ENCODE measurements around the gene SUGCT. TPM values are rescaled to one million over a fixed set of nuclear protein-coding genes. Genes with fewer than 3 reads are reported as not detected.
"Not testable (repeated sequence)": the region's sequence is repeated elsewhere in the genome, so short reads cannot be mapped to it uniquely, and the experiment has no call there.

The SUGCT gene
- total RNA-seq, 2 experiments from 2014 or later = 0.44 to 0.57 TPM

- POLR2A ChIA-PET = no interaction called here
- H3K9me3 Mint-ChIP-seq = no peaks in the 10 kb centered on the region
- no peaks in the 10 kb centered on the region for H3K36me3 Mint-ChIP-seq
Observed at GRCh38 chr7:40148671-40149070, 13.9 kb downstream of the SUGCT start.

DNA sequence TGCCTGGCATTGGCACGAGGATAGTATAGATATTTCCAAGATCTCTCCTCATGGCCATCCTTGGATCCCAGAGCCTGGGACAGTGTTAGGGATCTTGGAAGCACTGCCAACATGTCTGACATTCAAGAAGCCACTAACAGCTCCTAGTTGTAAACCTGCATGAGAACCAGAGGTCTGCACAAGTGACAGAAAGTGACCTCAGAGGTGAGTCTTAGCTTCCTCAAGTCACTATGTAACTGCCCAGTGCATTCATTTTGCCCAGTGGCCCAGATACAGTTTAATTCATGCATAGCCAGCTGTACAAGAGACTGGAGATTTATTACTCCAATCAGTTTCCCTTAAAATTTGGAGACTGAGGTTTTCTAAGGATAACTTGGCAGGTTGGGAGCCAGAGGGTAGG lies 16.7 kb downstream of the SUGCT start:
- Mint-ChIP-seq H3K4me1 (peaks cover 3% of the 10 kb centered on the region), H3K4me3 (no peak overlapping the region), H3K27me3 (no peaks in the 10 kb centered on the region), H3K9me3 (no peaks in the 10 kb centered on the region), H3K36me3 (no peaks in the 10 kb centered on the region), H3K27ac (no peak overlapping the region)
- DNase-seq (no peak), ATAC-seq (ENCODE audit: low read depth) (no peak)
- POLR2A ChIA-PET = no interaction called here

More at GRCh38 chr7:40148671-40149070, 13.9 kb downstream of the SUGCT start:
- H3K4me1 Mint-ChIP-seq = peaks cover 3% of the 10 kb centered on the region
- DNase-seq = no peak
- H3K27ac Mint-ChIP-seq = no peak overlapping the region
- ATAC-seq (ENCODE audit: low read depth) = no peak
- H3K4me3 Mint-ChIP-seq = no peak overlapping the region
- peaks cover under 1% of the 10 kb centered on the region for H3K27me3 Mint-ChIP-seq

DNA sequence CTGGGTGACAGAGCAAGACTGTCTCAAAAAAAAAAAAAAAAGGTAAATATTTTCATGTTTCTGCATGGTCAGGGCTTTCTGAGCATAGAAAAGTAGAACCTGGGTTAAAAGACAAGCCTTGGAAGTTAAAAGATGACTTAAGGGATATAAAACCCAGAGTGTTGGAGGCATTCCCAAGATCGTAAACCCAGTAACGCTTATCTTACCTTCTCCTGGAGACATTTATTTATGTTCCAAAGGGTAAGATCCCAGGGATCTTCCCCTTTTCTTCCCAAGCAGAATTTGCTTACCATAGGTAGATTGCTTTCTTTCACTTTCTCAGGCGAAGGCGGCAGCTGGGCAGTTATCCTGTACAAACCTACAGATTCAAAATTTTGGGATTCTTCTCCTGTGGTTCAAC lies 22.2 kb downstream of the SUGCT start:
- H3K36me3 Mint-ChIP-seq = no peaks in the 10 kb centered on the region
- no peaks in the 10 kb centered on the region for H3K9me3 Mint-ChIP-seq
- no peak for ATAC-seq (ENCODE audit: low read depth)
- H3K4me3 Mint-ChIP-seq = no peak overlapping the region
- DNase-seq = no peak
- POLR2A ChIA-PET = no interaction called here
- no peaks in the 10 kb centered on the region for H3K4me1 Mint-ChIP-seq
- H3K27ac Mint-ChIP-seq = no peak overlapping the region
- no peaks in the 10 kb centered on the region for H3K27me3 Mint-ChIP-seq

DNA sequence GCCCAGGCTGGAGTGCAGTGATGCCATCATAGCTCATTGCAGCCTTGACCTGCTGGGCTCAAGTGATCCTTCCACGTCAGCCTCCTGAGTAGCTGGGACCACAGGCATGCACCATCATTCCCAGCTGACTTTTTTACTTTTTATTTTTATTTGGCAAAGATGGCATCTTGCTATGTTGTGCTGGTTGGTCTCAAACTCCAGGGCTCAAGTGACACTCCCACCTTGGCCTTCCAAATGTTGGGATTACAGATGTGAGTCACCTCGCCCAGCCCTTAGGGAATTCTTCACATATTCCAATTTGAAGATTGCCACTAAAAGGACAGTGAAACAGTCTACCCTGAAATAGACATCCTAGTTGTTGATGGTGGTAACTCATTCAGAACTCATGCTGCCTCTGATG lies 27.7 kb downstream of the SUGCT start:
- H3K36me3 Mint-ChIP-seq = no peaks in the 10 kb centered on the region
- no peak for DNase-seq
- H3K4me1 Mint-ChIP-seq = no peaks in the 10 kb centered on the region
- H3K4me3 Mint-ChIP-seq = no peak overlapping the region
- no peaks in the 10 kb centered on the region for H3K27me3 Mint-ChIP-seq
- no peak overlapping the region for H3K27ac Mint-ChIP-seq
- ATAC-seq (ENCODE audit: low read depth) = no peak
- POLR2A ChIA-PET = no interaction called here
- H3K9me3 Mint-ChIP-seq = no peaks in the 10 kb centered on the region

DNA sequence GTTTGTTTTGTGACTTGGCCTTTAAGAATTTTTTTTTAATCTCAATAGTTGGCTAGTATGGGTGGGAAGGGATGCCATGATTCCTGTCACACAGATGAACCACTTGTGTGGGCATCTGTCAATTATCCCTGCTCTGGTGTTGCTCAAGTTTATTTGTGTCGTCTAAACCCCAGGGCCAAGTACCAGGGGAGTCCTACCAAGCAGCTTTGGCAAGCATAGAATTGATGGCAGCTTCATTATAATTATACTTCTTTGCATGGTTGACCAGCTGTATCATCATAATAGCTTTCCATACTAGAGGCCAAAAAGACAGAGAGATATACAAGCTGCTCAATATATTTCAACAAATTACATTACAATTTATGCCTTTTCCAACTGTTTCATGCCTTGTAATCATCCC lies 30.4 kb downstream of the SUGCT start:
- Mint-ChIP-seq H3K36me3 (no peaks in the 10 kb centered on the region), H3K4me1 (no peaks in the 10 kb centered on the region), H3K27me3 (no peaks in the 10 kb centered on the region), H3K4me3 (no peak overlapping the region), H3K27ac (no peak overlapping the region), H3K9me3 (no peaks in the 10 kb centered on the region)
- POLR2A ChIA-PET = no interaction called here
- ATAC-seq (ENCODE audit: low read depth) (no peak), DNase-seq (no peak)

- no peak for ATAC-seq (ENCODE audit: low read depth)
- no peak overlapping the region for H3K27ac Mint-ChIP-seq
- POLR2A ChIA-PET = no interaction called here
- H3K9me3 Mint-ChIP-seq = no peaks in the 10 kb centered on the region
- no peak overlapping the region for H3K4me3 Mint-ChIP-seq
- no peaks in the 10 kb centered on the region for H3K36me3 Mint-ChIP-seq
- no peak for DNase-seq
- H3K27me3 Mint-ChIP-seq = no peaks in the 10 kb centered on the region
- no peaks in the 10 kb centered on the region for H3K4me1 Mint-ChIP-seq
Observed at GRCh38 chr7:40167291-40167690, 32.5 kb downstream of the SUGCT start.

- H3K4me3 Mint-ChIP-seq; H3K27me3 Mint-ChIP-seq; ATAC-seq (ENCODE audit: low read depth); H3K27ac Mint-ChIP-seq; H3K4me1 Mint-ChIP-seq; DNase-seq; POLR2A ChIA-PET; H3K9me3 Mint-ChIP-seq; H3K36me3 Mint-ChIP-seq: not testable (repeated sequence)
Observed at GRCh38 chr7:40168266-40168665, 33.5 kb downstream of the SUGCT start.

- H3K4me3 Mint-ChIP-seq; POLR2A ChIA-PET; H3K9me3 Mint-ChIP-seq; H3K4me1 Mint-ChIP-seq; H3K36me3 Mint-ChIP-seq; H3K27ac Mint-ChIP-seq; ATAC-seq (ENCODE audit: low read depth); DNase-seq; H3K27me3 Mint-ChIP-seq: not testable (repeated sequence)
Observed at GRCh38 chr7:40173121-40173520, 38.3 kb downstream of the SUGCT start.

DNA sequence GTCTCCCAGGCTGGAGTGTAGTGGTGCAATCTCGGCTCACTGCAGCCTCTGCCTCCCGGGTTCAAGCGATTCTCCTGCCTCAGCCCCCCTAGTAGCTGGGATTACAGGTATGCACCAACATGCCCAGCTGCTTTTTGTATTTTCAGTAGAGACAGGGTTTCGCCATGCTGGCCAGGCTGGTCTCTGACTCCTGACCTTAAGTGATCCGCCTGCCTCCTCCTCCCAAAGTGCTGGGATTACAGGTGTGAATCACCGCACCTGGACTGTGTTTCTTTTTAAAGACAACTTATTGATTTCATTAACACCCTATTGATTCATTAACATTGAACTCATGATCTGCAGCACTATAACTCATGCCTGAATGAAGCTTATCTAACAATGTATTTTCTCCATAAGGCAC lies 40.5 kb downstream of the SUGCT start:
- H3K27me3 Mint-ChIP-seq; H3K4me3 Mint-ChIP-seq; DNase-seq; H3K27ac Mint-ChIP-seq; H3K9me3 Mint-ChIP-seq; H3K4me1 Mint-ChIP-seq; H3K36me3 Mint-ChIP-seq; POLR2A ChIA-PET; ATAC-seq (ENCODE audit: low read depth): not testable (repeated sequence)

DNA sequence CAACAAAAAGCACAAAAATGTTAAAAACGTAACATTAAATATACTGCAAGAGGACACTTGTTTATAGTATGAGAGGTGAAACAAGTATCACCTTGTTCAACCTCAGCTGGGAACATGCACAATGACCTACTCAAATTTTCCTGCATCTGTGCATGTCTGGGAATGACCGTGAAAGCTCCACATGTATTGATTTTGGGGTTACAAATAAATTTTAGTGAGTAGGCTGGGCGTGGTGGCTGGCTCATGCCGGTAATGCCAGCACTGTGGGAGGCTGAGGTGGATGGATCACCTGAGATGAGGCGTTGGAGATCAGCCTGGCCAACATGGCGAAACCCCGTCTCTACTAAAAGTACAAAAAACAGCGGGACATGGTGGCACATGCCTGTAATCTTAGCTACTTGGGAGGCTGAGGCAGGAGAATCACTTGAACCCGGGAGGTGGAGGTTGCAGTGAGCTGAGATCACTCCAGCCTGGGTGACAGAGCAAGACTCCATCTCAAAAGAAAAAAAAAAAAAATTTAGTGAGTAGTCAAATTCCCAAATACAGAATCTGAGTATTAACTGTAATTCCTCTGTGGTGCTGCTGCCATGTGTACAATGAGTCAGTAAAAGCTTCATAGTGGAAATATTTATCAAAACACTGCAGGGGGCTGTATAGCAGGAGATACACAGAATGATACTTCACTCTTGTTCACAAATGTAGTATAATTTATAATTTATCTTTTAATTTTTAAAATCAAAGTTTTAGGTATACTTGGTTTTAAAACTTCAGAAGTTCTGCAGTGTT lies 41.1 kb downstream of the SUGCT start:
- Mint-ChIP-seq H3K4me1 (no peaks in the 10 kb centered on the region), H3K27ac (no peak overlapping the region), H3K36me3 (no peaks in the 10 kb centered on the region), H3K27me3 (no peaks in the 10 kb centered on the region), H3K4me3 (no peak overlapping the region), H3K9me3 (no peaks in the 10 kb centered on the region)
- ATAC-seq (ENCODE audit: low read depth) (no peak), DNase-seq (no peak)
- POLR2A ChIA-PET = no interaction called here

DNA sequence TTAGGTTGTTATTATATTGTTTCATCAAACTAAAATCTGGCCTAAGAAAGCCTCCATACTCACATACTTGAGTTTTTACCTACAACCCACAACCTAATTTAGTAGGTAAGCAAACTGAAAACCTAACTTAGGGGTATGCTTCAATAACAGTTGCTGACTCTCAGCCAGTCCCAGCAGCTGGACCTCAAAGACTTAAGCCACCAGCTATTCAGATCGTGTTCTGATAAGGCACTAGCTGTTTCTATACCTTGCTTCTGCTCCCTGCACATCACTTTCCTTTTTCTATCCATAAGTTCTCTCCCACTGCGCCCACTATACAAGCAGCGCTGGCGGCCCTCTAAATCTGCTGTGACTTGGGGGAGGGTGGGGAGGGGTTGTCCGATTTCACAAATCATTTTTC lies 42.3 kb downstream of the SUGCT start:
- no peaks in the 10 kb centered on the region for H3K36me3 Mint-ChIP-seq
- H3K27me3 Mint-ChIP-seq = no peaks in the 10 kb centered on the region
- no peaks in the 10 kb centered on the region for H3K9me3 Mint-ChIP-seq
- no peak for ATAC-seq (ENCODE audit: low read depth)
- H3K27ac Mint-ChIP-seq = no peak overlapping the region
- no peak for DNase-seq
- H3K4me3 Mint-ChIP-seq = no peak overlapping the region
- POLR2A ChIA-PET = no interaction called here
- H3K4me1 Mint-ChIP-seq = no peaks in the 10 kb centered on the region

DNA sequence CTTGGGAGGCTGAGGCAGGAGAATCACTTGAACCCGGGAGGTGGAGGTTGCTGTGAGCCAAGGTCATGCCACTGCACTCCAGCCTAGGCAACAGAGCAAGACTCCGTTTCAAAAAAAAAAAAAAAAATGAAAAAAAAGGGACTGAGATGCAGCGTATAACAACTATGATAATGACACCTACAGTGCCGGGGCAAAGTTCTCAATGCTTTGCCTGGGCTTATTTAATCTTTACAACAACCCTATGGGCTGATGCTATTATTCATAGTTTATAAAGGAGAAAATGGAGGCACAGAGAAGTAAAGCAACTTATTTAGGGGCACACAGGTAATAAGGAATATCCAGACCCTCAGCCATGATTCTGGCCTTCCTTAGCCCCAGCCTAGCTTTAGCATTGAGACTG lies 47.6 kb downstream of the SUGCT start:
- no peak overlapping the region for H3K27ac Mint-ChIP-seq
- H3K4me3 Mint-ChIP-seq = no peak overlapping the region
- no peak for ATAC-seq (ENCODE audit: low read depth)
- POLR2A ChIA-PET = no interaction called here
- no peak for DNase-seq
- H3K9me3 Mint-ChIP-seq = no peaks in the 10 kb centered on the region
- H3K4me1 Mint-ChIP-seq = no peaks in the 10 kb centered on the region
- no peaks in the 10 kb centered on the region for H3K36me3 Mint-ChIP-seq
- no peaks in the 10 kb centered on the region for H3K27me3 Mint-ChIP-seq

DNA sequence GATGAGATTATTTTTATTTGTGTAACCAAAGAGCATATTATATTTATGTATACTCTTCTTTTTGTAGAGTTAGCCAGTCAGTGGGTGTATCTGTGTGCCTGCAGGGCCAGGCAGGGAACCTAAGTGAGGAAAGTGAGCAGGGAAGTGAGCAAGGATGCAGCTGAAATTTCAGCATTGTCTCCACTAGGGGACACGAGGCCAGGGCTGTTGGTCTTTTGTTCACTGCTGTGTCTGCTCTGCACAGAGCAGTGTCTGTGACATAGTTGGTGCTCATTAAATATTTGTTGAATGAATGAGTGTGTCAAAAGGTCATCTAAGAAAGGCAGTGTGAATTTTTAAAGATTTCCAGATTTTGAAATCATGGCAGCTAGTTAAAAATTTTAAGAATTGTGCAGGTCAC lies 51.8 kb downstream of the SUGCT start:
- H3K4me3 Mint-ChIP-seq = no peak overlapping the region
- H3K27ac Mint-ChIP-seq = no peak overlapping the region
- ATAC-seq (ENCODE audit: low read depth) (no peak), DNase-seq (no peak)
- no peaks in the 10 kb centered on the region for H3K27me3 Mint-ChIP-seq
- H3K36me3 Mint-ChIP-seq = no peaks in the 10 kb centered on the region
- H3K9me3 Mint-ChIP-seq = no peaks in the 10 kb centered on the region
- POLR2A ChIA-PET = no interaction called here
- no peaks in the 10 kb centered on the region for H3K4me1 Mint-ChIP-seq

- H3K9me3 Mint-ChIP-seq = no peaks in the 10 kb centered on the region
- H3K4me3 Mint-ChIP-seq = no peak overlapping the region
- no peak overlapping the region for H3K27ac Mint-ChIP-seq
- H3K36me3 Mint-ChIP-seq = no peaks in the 10 kb centered on the region
- no peak for ATAC-seq (ENCODE audit: low read depth)
- no peaks in the 10 kb centered on the region for H3K4me1 Mint-ChIP-seq
- no peaks in the 10 kb centered on the region for H3K27me3 Mint-ChIP-seq
- POLR2A ChIA-PET = no interaction called here
- no peak for DNase-seq
Observed at GRCh38 chr7:40192036-40192435, 57.2 kb downstream of the SUGCT start.

- Mint-ChIP-seq H3K4me3 (no peak overlapping the region), H3K27me3 (no peaks in the 10 kb centered on the region), H3K9me3 (no peaks in the 10 kb centered on the region), H3K27ac (no peak overlapping the region), H3K4me1 (no peaks in the 10 kb centered on the region), H3K36me3 (no peaks in the 10 kb centered on the region)
- no peak for ATAC-seq (ENCODE audit: low read depth)
- DNase-seq = no peak
- POLR2A ChIA-PET = no interaction called here
Observed at GRCh38 chr7:40194745-40195144, 59.9 kb downstream of the SUGCT start.

Data from activated naive CD8-positive, alpha-beta T cell treated with anti-CD3 and anti-CD28 coated beads, Interleukin-2, amount 10 ng/mL, durations not matched to agents 7 days and 5 days (primary cell).